H1 (cell line): ENCODE data around the gene ASCC3. TPM values are rescaled to one million over a fixed set of nuclear protein-coding genes. Genes with fewer than 3 reads are reported as not detected.

Experiments
- CTCF ChIA-PET: fragments of 300-600 bp; sonication (Branson Sonifier 250); formaldehyde crosslinking; loops from one replicate; lab custom pipeline; 2021; ENCODE audit not compliant: partially characterized antibody; lab: Charles Lee
- POLR2A ChIA-PET: fragments of 300-600 bp; sonication (Branson Sonifier 250); formaldehyde crosslinking; loops from one replicate; lab custom pipeline; 2021; ENCODE audit warnings: inconsistent platforms; ENCODE audit not compliant: partially characterized antibody; lab: Charles Lee
- DNase-seq, 2 experiments: peaks; one replicate each; pipeline versions ENCODE4 v3.0.0 to v3.0.0-alpha.2; 2010 to 2022; ENCODE audit warnings: low spot score in 2 of 2, low read depth in 1 of 2, mixed read lengths in 1 of 2
- FAIRE-seq: peaks from 2 replicates; lab custom pipeline; 2011; peaks lifted over from hg19 to GRCh38; lab: Jason Lieb, UNC
- H2AFZ ChIP-seq: 2 replicates; pipeline ENCODE4 v1.8.1; 2012; ENCODE audit warnings: low read length, inconsistent platforms
- H2AK5ac ChIP-seq: 2 replicates; pipeline ENCODE4 v1.6.1; 2013; ENCODE audit warnings: low read depth, low read length
- H2BK120ac ChIP-seq: replicated peaks from 2 replicates; pipeline ENCODE3; 2013; ENCODE audit warnings: low read depth, low read length, inconsistent platforms
- H2BK12ac ChIP-seq: 2 replicates; pipeline ENCODE4 v1.6.1; 2013; ENCODE audit warnings: low read depth, low read length
- H2BK15ac ChIP-seq: 2 replicates; pipeline ENCODE4 v1.6.1; 2013; ENCODE audit warnings: low read length
- H2BK20ac ChIP-seq: 2 replicates; pipeline ENCODE4 v1.6.1; 2013; ENCODE audit warnings: low read length
- H2BK5ac ChIP-seq: 2 replicates; pipeline ENCODE4 v1.6.1; 2013; ENCODE audit warnings: low read depth, low read length
- H3K14ac ChIP-seq: 2 replicates; pipeline ENCODE4 v1.6.1; 2013; ENCODE audit warnings: inconsistent platforms; ENCODE audit not compliant: insufficient read length
- H3K18ac ChIP-seq: 2 replicates; pipeline ENCODE4 v1.6.1; 2013; ENCODE audit warnings: low read length; ENCODE audit errors: extremely low read depth
- H3K23ac ChIP-seq: 2 replicates; pipeline ENCODE4 v1.6.1; 2013; ENCODE audit warnings: inconsistent platforms; ENCODE audit not compliant: insufficient read length
- H3K23me2 ChIP-seq: 2 replicates; pipeline ENCODE4 v1.6.1; 2013; ENCODE audit warnings: low read depth, low read length
- H3K27ac ChIP-seq: 2 replicates; pipeline ENCODE4 v1.6.1; 2011; ENCODE audit warnings: low read depth, low read length, inconsistent platforms
- H3K27me3 ChIP-seq, 4 experiments: replicated peaks in 1 of 4; 1 replicate in 1 of 4; 2 replicates in 3 of 4; pipeline versions ENCODE4 v1.6.1 to v1.8.1; 2011 to 2013; ENCODE audit warnings: low read length in 3 of 4, mild to moderate bottlenecking in 3 of 4, inconsistent platforms in 2 of 4, mixed read lengths in 2 of 4, moderate library complexity in 1 of 4; ENCODE audit not compliant: control insufficient read depth in 3 of 4, insufficient read depth in 3 of 4; ENCODE audit errors: extremely low read depth in 1 of 4
- H3K36me3 ChIP-seq, 4 experiments: 2 replicates each; pipeline versions ENCODE4 v1.6.1 to v1.8.1; 2011 to 2013; ENCODE audit warnings: mild to moderate bottlenecking in 4 of 4, low read length in 3 of 4, moderate library complexity in 2 of 4, control low read depth in 1 of 4, inconsistent platforms in 1 of 4; ENCODE audit not compliant: insufficient read depth in 4 of 4, control insufficient read depth in 2 of 4
- H3K4ac ChIP-seq: replicated peaks from 2 replicates; pipeline ENCODE3; 2013; ENCODE audit warnings: low read length, low read depth, mixed read lengths, inconsistent platforms; ENCODE audit not compliant: insufficient read length
- H3K4me1 ChIP-seq, 4 experiments: replicated peaks in 1 of 4; 1 replicate in 1 of 4; 2 replicates in 3 of 4; pipeline versions ENCODE4 v1.6.1 to v1.8.1; 2011 to 2013; ENCODE audit warnings: low read length in 3 of 4, inconsistent platforms in 2 of 4, mixed read lengths in 1 of 4; ENCODE audit not compliant: insufficient read depth in 4 of 4, control insufficient read depth in 3 of 4
- H3K4me2 ChIP-seq, 2 experiments: 2 replicates each; pipeline versions ENCODE4 v1.6.1 to v1.8.1; 2011 to 2013; ENCODE audit warnings: low read depth in 2 of 2, low read length in 2 of 2, control low read depth in 1 of 2, inconsistent platforms in 1 of 2, mild to moderate bottlenecking in 1 of 2; ENCODE audit not compliant: insufficient read depth in 1 of 2
- H3K4me3 ChIP-seq, 4 experiments: fragments of 200-600, 300-600 bp in 1 of 4; sonication (generic), shearing (Covaris generic), sonication (Bioruptor Twin) in 1 of 4; 2 replicates each; pipeline versions ENCODE4 v1.5.1 to v1.8.1; 2011 to 2016; ENCODE audit warnings: low read length in 4 of 4, low read depth in 3 of 4, control low read depth in 2 of 4, inconsistent platforms in 2 of 4, mild to moderate bottlenecking in 2 of 4, mixed read lengths in 1 of 4, moderate library complexity in 1 of 4; ENCODE audit not compliant: insufficient read depth in 2 of 4; ENCODE audit errors: extremely low read depth in 1 of 4
- H3K56ac ChIP-seq: replicated peaks from 2 replicates; pipeline ENCODE3; 2013; ENCODE audit warnings: low read depth, mild to moderate bottlenecking, mixed read lengths, low read length, inconsistent platforms; ENCODE audit not compliant: insufficient read length
- H3K79me1 ChIP-seq: 2 replicates; pipeline ENCODE4 v1.6.1; 2013; ENCODE audit warnings: low read depth, low read length, control low read depth
- H3K79me2 ChIP-seq, 2 experiments: 2 replicates each; pipeline versions ENCODE4 v1.6.1 to v1.8.1; 2012 to 2013; ENCODE audit warnings: low read length in 2 of 2, mild to moderate bottlenecking in 2 of 2, inconsistent platforms in 1 of 2; ENCODE audit not compliant: insufficient read depth in 2 of 2, control insufficient read depth in 1 of 2
- H3K9ac ChIP-seq, 4 experiments: replicated peaks in 1 of 4; 1 replicate in 1 of 4; 2 replicates in 3 of 4; pipeline versions ENCODE4 v1.6.1 to v1.8.1; 2011 to 2013; ENCODE audit warnings: low read depth in 3 of 4, low read length in 3 of 4, control low read depth in 2 of 4, mild to moderate bottlenecking in 2 of 4, moderate library complexity in 2 of 4, inconsistent platforms in 1 of 4; ENCODE audit errors: extremely low read depth in 1 of 4
- H3K9me3 ChIP-seq, 2 experiments: 2 replicates each; pipeline versions ENCODE4 v1.6.1 to v1.8.1; 2012 to 2013; ENCODE audit warnings: mild to moderate bottlenecking in 2 of 2, moderate library complexity in 2 of 2, control low read depth in 1 of 2, inconsistent platforms in 1 of 2, low read depth in 1 of 2, low read length in 1 of 2, mixed read lengths in 1 of 2; ENCODE audit not compliant: insufficient read depth in 2 of 2
- H4K20me1 ChIP-seq, 2 experiments: replicated peaks in 1 of 2; 2 replicates each; pipeline versions ENCODE3 to v1.8.1; 2011 to 2013; ENCODE audit warnings: inconsistent platforms in 2 of 2, low read length in 2 of 2, mild to moderate bottlenecking in 1 of 2; ENCODE audit not compliant: insufficient read depth in 2 of 2, control insufficient read depth in 1 of 2
- H4K5ac ChIP-seq: 2 replicates; pipeline ENCODE4 v1.6.1; 2013; ENCODE audit warnings: low read length, low read depth, mixed read lengths, inconsistent platforms; ENCODE audit not compliant: insufficient read length
- H4K8ac ChIP-seq: 2 replicates; pipeline ENCODE4 v1.8.0; 2013; ENCODE audit warnings: mild to moderate bottlenecking, moderate library complexity, low read length, inconsistent platforms; ENCODE audit not compliant: insufficient read depth; ENCODE audit errors: extremely low read depth
- H4K91ac ChIP-seq: replicated peaks from 2 replicates; pipeline ENCODE3; 2013; ENCODE audit warnings: low read length, mixed read lengths, inconsistent platforms; ENCODE audit not compliant: insufficient read length
- ASH2L ChIP-seq: fragments of 200-600, 300-600 bp; sonication (generic); IDR thresholded peaks from one replicate; pipeline ENCODE4 v1.7.1; 2017; ENCODE audit warnings: low read length
- CBX5 ChIP-seq: fragments of 300-800, 300-1000 bp; sonication (generic); IDR thresholded peaks from 2 replicates; pipeline ENCODE4 v1.7.1; 2016; ENCODE audit warnings: antibody characterized with exemption, low read length, low read depth
- CBX8 ChIP-seq: fragments of 300-800, 300-1000 bp; sonication (generic); IDR thresholded peaks from 2 replicates; pipeline ENCODE4 v1.7.1; 2016; ENCODE audit warnings: low read depth, low read length, borderline replicate concordance
- GABPA ChIP-seq: IDR thresholded peaks from 2 replicates; pipeline ENCODE4 v1.6.1; 2011; ENCODE audit warnings: mild to moderate bottlenecking, low read length, moderate library complexity, borderline replicate concordance; ENCODE audit not compliant: insufficient read depth
- RXRA ChIP-seq: IDR thresholded peaks from 2 replicates; pipeline ENCODE4 v1.6.1; 2011; ENCODE audit warnings: low read depth, mild to moderate bottlenecking, low read length, moderate library complexity; ENCODE audit not compliant: insufficient read depth
- SIN3A ChIP-seq, 2 experiments: IDR thresholded peaks in 1 of 2; conservative IDR thresholded peaks in 1 of 2; 2 replicates each; pipeline ENCODE4 v1.6.1; 2011 to 2012; ENCODE audit warnings: low read length in 2 of 2, improper control_type of control experiment in 1 of 2, low read depth in 1 of 2, mild to moderate bottlenecking in 1 of 2
- SRF ChIP-seq: IDR thresholded peaks from 2 replicates; pipeline ENCODE4 v1.6.1; 2011; ENCODE audit warnings: mild to moderate bottlenecking, low read depth, low read length, moderate library complexity
- TAF1 ChIP-seq: IDR thresholded peaks from 2 replicates; pipeline ENCODE4 v1.6.1; 2011; ENCODE audit warnings: mild to moderate bottlenecking, low read depth, low read length
- TEAD4 ChIP-seq: IDR thresholded peaks from 2 replicates; pipeline ENCODE4 v1.6.1; 2012; ENCODE audit warnings: low read depth, low read length, inconsistent platforms, mixed read lengths
- YY1 ChIP-seq: IDR thresholded peaks from 2 replicates; pipeline ENCODE4 v1.6.1; 2011; ENCODE audit warnings: low read depth, mild to moderate bottlenecking, low read length
- WGBS, 2 experiments: shearing (Covaris generic) in 1 of 2; methylation state at CpG; one replicate each; pipeline versions ENCODE4 v1.1.6 to v1.1.7; 2013 to 2015; ENCODE audit warnings: low lambda C conversion rate in 2 of 2, mixed read lengths in 2 of 2, inconsistent platforms in 1 of 2, low coverage in 1 of 2, missing lambda C conversion rate in 1 of 2; ENCODE audit not compliant: insufficient replicate concordance in 2 of 2, insufficient coverage in 1 of 2, insufficient read length in 1 of 2; ENCODE audit errors: extremely low coverage in 1 of 2, missing lambda C conversion rate in 1 of 2; 5-methylcytosine and 5-hydroxymethylcytosine counted together
- polyA plus RNA-seq, 7 experiments: library from polyadenylated mRNA; depleted of rRNA in 3 of 7; stranded (reverse) in 5 of 7; unstranded in 2 of 7; fragments of >200 nt in 5 of 7; fragments of 200-250 nt in 2 of 7; gene quantifications; 1 replicate in 5 of 7; 2 replicates in 1 of 7; 4 replicates in 1 of 7; pipeline versions ENCODE4 v1.2.1 to v1.2.3, GENCODE V29; 2011 to 2013; ENCODE audit warnings: missing spikeins in 2 of 7, mixed read lengths in 2 of 7
- total RNA-seq: library from RNA; stranded (reverse); fragmentation: NEBNext Ultra II Directional; extraction: Animal tissue kit (Norgen Biotek cat#: 25700); gene quantifications from 2 replicates; pipeline ENCODE4 v1.2.1, GENCODE V29; 2021
- TF ChIP-seq, protein P1 (sequence below), 3 experiments: IDR thresholded peaks; 1 replicate in 2 of 3; 2 replicates in 1 of 3; pipeline versions ENCODE4 v1.5.1 to v1.6.1; 2011; ENCODE audit warnings: low read length in 3 of 3, mild to moderate bottlenecking in 3 of 3, inconsistent platforms in 2 of 3, low read depth in 1 of 3, moderate library complexity in 1 of 3; ENCODE audit not compliant: insufficient read depth in 1 of 3; ENCODE audit errors: control extremely low read depth in 1 of 3

The ASCC3 gene
- total and polyA plus RNA-seq, 2 of the 8 experiments (the other 6 are each of a cell fraction or from before 2014, with no cell fraction given), result 37.5 to 77.8 TPM

DNA sequence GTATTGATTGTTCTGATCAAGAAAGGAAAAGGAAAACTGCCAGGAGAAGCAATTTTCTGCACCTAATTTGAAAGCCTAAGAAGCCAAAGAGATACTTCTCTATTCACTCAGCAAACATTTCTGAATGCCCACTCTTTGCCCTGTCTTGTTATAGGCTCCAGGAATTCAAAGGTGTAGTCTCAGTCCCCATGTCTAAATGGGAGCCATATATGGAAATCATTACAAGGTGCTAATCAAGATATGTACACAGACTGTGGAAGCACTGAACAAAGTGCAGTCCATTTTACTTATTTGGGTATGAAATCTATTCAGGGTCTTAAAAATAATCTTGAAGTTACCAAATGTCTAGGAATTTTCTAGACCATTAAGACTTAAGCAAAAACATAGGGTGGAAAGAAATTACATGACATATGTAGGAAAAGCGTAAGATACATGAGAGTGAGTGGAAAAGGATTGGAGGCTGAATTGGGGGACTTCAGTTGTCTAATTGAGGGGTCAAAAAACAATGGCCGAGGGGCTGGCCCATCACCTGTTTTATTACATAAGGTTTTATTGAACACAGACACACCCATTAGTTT is 39.0 kb upstream of the ASCC3 start:
- no peak for FAIRE-seq
- no peak overlapping the region for H4K8ac ChIP-seq
- TF ChIP-seq SIN3A (conservative IDR thresholded peaks at IDR 0.05 in 1 of 2, IDR thresholded peaks at IDR 0.05 in 1 of 2; ENCODE audit: low read depth in 1 of 2, low read length in 2 of 2) (no peak), YY1 (no peak), RXRA (no peak), SRF (no peak), TAF1 (no peak), CBX5 (no peak), ASH2L (no peak), TEAD4 (no peak), CBX8 (no peak), GABPA (no peak)
- TF ChIP-seq, protein P1, sequence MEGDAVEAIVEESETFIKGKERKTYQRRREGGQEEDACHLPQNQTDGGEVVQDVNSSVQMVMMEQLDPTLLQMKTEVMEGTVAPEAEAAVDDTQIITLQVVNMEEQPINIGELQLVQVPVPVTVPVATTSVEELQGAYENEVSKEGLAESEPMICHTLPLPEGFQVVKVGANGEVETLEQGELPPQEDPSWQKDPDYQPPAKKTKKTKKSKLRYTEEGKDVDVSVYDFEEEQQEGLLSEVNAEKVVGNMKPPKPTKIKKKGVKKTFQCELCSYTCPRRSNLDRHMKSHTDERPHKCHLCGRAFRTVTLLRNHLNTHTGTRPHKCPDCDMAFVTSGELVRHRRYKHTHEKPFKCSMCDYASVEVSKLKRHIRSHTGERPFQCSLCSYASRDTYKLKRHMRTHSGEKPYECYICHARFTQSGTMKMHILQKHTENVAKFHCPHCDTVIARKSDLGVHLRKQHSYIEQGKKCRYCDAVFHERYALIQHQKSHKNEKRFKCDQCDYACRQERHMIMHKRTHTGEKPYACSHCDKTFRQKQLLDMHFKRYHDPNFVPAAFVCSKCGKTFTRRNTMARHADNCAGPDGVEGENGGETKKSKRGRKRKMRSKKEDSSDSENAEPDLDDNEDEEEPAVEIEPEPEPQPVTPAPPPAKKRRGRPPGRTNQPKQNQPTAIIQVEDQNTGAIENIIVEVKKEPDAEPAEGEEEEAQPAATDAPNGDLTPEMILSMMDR (IDR thresholded peaks at IDR 0.05; ENCODE audit: control extremely low read depth in 1 of 3, insufficient read depth in 1 of 3, low read depth in 1 of 3, low read length in 3 of 3), result no peak

More for the DNA sequence above, 39.0 kb upstream of the ASCC3 start:
- Histone ChIP-seq H3K14ac (no peak overlapping the region), H3K4me1 (peaks cover 0 to 2% (median 0%) of the 10 kb centered on the region in 4 experiments; a peak in 1 of 7 replicates), H3K56ac (no peak overlapping the region), H2BK15ac (no peak overlapping the region), H3K18ac (no peak overlapping the region), H3K4me2 (no peak overlapping the region), H3K9me3 (no peaks in the 10 kb centered on the region), H3K27ac (no peak overlapping the region), H3K79me2 (no peaks in the 10 kb centered on the region), H3K23me2 (no peaks in the 10 kb centered on the region), H2BK20ac (no peak overlapping the region), H4K91ac (no peak overlapping the region), H3K79me1 (no peaks in the 10 kb centered on the region), H2BK120ac (no peak overlapping the region), H3K36me3 (no peaks in the 10 kb centered on the region), H3K4me3 (no peak overlapping the region), H3K27me3 (peaks cover 0 to 1% (median 0%) of the 10 kb centered on the region in 4 experiments; a peak in 1 of 7 replicates), H4K5ac (no peak overlapping the region), H3K9ac (no peak overlapping the region), H2BK5ac (no peak overlapping the region), H2AFZ (no peak overlapping the region), H3K4ac (no peak overlapping the region), H2BK12ac (no peak overlapping the region), H3K23ac (no peak overlapping the region), H4K20me1 (no peaks in the 10 kb centered on the region), H2AK5ac (no peak overlapping the region)
- CTCF ChIA-PET, result no interaction called here
- 92% methylated on average over 2 of the region's 2 CpGs; no CpG with 5 or more reads in 1 of the 2 experiments for WGBS, 2 experiments
- POLR2A ChIA-PET, result interaction anchor here (1.5 kb wide), 1 partner anchor 39 kb away, joined by 3 read pairs; the partner anchor contains the start of gene ASCC3
- DNase-seq, result no peak
